Fibroblast of the aortic adventitia (primary cell): ENCODE results near the gene SEMA3A. TPM values are rescaled to one million over a fixed set of nuclear protein-coding genes. Genes with fewer than 3 reads are reported as not detected.

ENCODE experiments used
- DNase-seq: peaks from one replicate; pipeline ENCODE4 v3.0.0-alpha.2; 2010; ENCODE audit warnings: low read depth
- H3K4me3 ChIP-seq: 2 replicates; pipeline ENCODE4 v1.5.1; 2011; ENCODE audit warnings: low read depth, mild to moderate bottlenecking, control low read depth, low read length, moderate library complexity
- CTCF ChIP-seq: IDR thresholded peaks from 2 replicates; pipeline ENCODE4 v1.5.1; 2011; ENCODE audit warnings: mild to moderate bottlenecking, low read length, control low read depth, inconsistent platforms; ENCODE audit not compliant: insufficient read depth
- total RNA-seq: library from RNA; depleted of rRNA; stranded (reverse); fragments of >200 nt; gene quantifications from 2 replicates; pipeline ENCODE4 v1.2.3, GENCODE V29; 2012; ENCODE audit warnings: low replicate concordance

SEMA3A gene
- total RNA-seq, 1 donor, result 118 TPM

- no peak for TF ChIP-seq CTCF
- no peak for DNase-seq
- H3K4me3 ChIP-seq, result no peak overlapping the region
Observed at GRCh38 chr7:84145892-84146291, 48.7 kb downstream of the SEMA3A start.

- H3K4me3 ChIP-seq, result no peak overlapping the region
- TF ChIP-seq CTCF, result no peak
- DNase-seq, result no peak
Observed at GRCh38 chr7:84144935-84145334, 49.7 kb downstream of the SEMA3A start.

- TF ChIP-seq CTCF, result no peak
- H3K4me3 ChIP-seq, result no peak overlapping the region
- peak; percentile 39 for DNase-seq
Observed at GRCh38 chr7:84144480-84144879, 50.1 kb downstream of the SEMA3A start.

GRCh38 chr7:84142726-84143125, 51.9 kb downstream of the SEMA3A start:
- no peak overlapping the region for H3K4me3 ChIP-seq
- no peak for DNase-seq
- no peak for TF ChIP-seq CTCF

GRCh38 chr7:84139986-84140729, 54.4 kb downstream of the SEMA3A start:
- peak; percentile 28 for DNase-seq
- H3K4me3 ChIP-seq, result no peak overlapping the region
- TF ChIP-seq CTCF, result no peak

GRCh38 chr7:84138411-84138810, 56.2 kb downstream of the SEMA3A start:
- DNase-seq, result peak; percentile 34
- no peak overlapping the region for H3K4me3 ChIP-seq
- no peak for TF ChIP-seq CTCF

GRCh38 chr7:84137812-84138211, 56.8 kb downstream of the SEMA3A start:
- no peak overlapping the region for H3K4me3 ChIP-seq
- no peak for TF ChIP-seq CTCF
- no peak for DNase-seq
